Prostate gland (tissue), 2 donors: ENCODE measurements around the gene GRID1. TPM values are rescaled to one million over a fixed set of nuclear protein-coding genes. Genes with fewer than 3 reads are reported as not detected.

Source experiments
- DNase-seq: peaks from one replicate; pipeline ENCODE4 v3.0.0-alpha.2; 2019; ENCODE audit warnings: low spot score
- H3K27ac ChIP-seq, 2 donors: fragments of 200-600 bp; sonication (generic); 2 replicates each; pipeline ENCODE4 v1.5.1; 2017 to 2019
- H3K27me3 ChIP-seq: fragments of 200-600 bp; sonication (generic); replicated peaks from 2 replicates; pipeline ENCODE4 v1.5.1; 2019; ENCODE audit not compliant: insufficient read depth
- H3K36me3 ChIP-seq, 2 donors: fragments of 200-600 bp; sonication (generic); 1 replicate in 1 of 2; 2 replicates in 1 of 2; pipeline versions ENCODE4 v1.5.1 to v1.8.1; 2017 to 2019
- H3K4me1 ChIP-seq: fragments of 200-600 bp; sonication (generic); replicated peaks from 2 replicates; pipeline ENCODE4 v1.5.1; 2019
- H3K4me3 ChIP-seq, 2 donors: fragments of 200-600 bp; sonication (generic); 2 replicates each; pipeline ENCODE4 v1.5.1; 2017 to 2019
- H3K9me3 ChIP-seq: fragments of 200-600 bp; sonication (generic); 2 replicates; pipeline ENCODE4 v1.5.1; 2017
- POLR2A ChIP-seq: fragments of 450-650 bp; IDR thresholded peaks from one replicate; pipeline ENCODE4 v1.6.1; 2016; ENCODE audit warnings: antibody characterized with exemption, mild to moderate bottlenecking
- POLR2AphosphoS5 ChIP-seq: sonication (generic); formaldehyde crosslinking; IDR thresholded peaks from one replicate; pipeline ENCODE4 v1.6.1; 2017; ENCODE audit warnings: antibody characterized with exemption
- whole genome bisulfite sequencing: methylation state at CpG from one replicate; pipeline ENCODE4 v1.1.5; 2018; 5-methylcytosine and 5-hydroxymethylcytosine counted together
- intact Hi-C: fragments of 100-400 bp; cut with DNase I; formaldehyde crosslinking; loops from one replicate; pipeline ENCODE4 v1.14.2; 2022
- total RNA-seq, 2 donors: library from RNA; depleted of rRNA; stranded (reverse); fragments of >200 nt; gene quantifications; one replicate each; pipeline ENCODE4 v1.1.0, GENCODE V29; 2016
- TF ChIP-seq, protein P1 (sequence below), 4 experiments: fragments of 200-600 bp in 2 of 4; fragments of 450-650 bp in 2 of 4; sonication (generic) in 2 of 4; IDR thresholded peaks; 1 replicate in 3 of 4; 2 replicates in 1 of 4; pipeline ENCODE4 v1.5.1; 2016 to 2019; ENCODE audit warnings: antibody characterized with exemption in 4 of 4, mild to moderate bottlenecking in 2 of 4, moderate library complexity in 2 of 4

Gene GRID1
- total RNA-seq, 2 donors from 2014 or later = 1.0 to 10.0 TPM

DNA sequence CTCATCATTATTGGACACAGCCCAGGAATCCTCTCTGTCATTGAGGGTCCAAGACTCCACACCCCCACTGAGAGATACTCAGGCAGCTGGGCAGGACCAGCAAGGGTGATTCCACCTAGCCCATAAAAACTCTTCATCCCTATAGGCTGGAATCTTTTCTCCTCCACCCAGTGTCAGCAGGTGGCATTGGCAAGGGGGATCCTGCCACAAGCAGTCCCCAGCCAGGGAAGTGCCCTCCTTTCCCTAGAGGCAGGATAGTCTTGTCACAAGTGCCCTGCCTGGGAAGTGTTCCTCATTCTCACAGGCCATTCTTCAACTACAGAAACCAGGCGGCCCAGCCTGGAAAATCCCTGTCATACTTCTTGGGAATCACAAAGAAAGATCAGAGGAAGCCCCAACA, 533.6 kb downstream of the GRID1 start:
- Histone ChIP-seq H3K9me3 (no peaks in the 10 kb centered on the region), H3K4me1 (no peaks in the 10 kb centered on the region), H3K27me3 (no peaks in the 10 kb centered on the region), H3K4me3 (no peak overlapping the region), H3K27ac (no peak overlapping the region), H3K36me3 (no peaks in the 10 kb centered on the region)
- DNase-seq = no peak
- intact Hi-C loops = no loop called here
- TF ChIP-seq, protein P1, sequence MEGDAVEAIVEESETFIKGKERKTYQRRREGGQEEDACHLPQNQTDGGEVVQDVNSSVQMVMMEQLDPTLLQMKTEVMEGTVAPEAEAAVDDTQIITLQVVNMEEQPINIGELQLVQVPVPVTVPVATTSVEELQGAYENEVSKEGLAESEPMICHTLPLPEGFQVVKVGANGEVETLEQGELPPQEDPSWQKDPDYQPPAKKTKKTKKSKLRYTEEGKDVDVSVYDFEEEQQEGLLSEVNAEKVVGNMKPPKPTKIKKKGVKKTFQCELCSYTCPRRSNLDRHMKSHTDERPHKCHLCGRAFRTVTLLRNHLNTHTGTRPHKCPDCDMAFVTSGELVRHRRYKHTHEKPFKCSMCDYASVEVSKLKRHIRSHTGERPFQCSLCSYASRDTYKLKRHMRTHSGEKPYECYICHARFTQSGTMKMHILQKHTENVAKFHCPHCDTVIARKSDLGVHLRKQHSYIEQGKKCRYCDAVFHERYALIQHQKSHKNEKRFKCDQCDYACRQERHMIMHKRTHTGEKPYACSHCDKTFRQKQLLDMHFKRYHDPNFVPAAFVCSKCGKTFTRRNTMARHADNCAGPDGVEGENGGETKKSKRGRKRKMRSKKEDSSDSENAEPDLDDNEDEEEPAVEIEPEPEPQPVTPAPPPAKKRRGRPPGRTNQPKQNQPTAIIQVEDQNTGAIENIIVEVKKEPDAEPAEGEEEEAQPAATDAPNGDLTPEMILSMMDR (IDR thresholded peaks at IDR 0.05) = no peak
- no peak for TF ChIP-seq POLR2AphosphoS5
- no peak for TF ChIP-seq POLR2A
- WGBS = 75% methylated on average over 1 of the region's 1 CpG

DNA sequence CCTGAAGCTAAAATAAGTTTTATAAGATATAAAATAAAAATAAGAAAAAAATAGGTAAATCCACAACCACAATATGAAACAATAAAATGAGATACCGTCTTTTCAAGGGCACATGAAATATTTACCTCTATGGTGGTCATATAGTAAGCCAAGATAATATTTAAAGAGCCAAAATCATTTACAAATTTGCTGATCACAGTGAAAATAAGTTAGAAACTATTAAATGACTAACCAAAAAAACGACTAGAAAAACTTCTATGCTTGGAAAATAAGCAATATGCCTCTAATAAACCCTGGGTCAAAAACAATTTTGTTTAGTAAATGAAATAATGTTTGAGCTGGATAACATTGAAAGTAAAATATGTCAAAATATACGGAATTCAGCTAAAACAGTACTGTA, 535.2 kb downstream of the GRID1 start:
- Histone ChIP-seq H3K27me3 (no peaks in the 10 kb centered on the region), H3K27ac (no peak overlapping the region), H3K4me1 (no peaks in the 10 kb centered on the region), H3K4me3 (no peak overlapping the region), H3K36me3 (no peaks in the 10 kb centered on the region), H3K9me3 (no peaks in the 10 kb centered on the region)
- 73% methylated on average over 3 of the region's 3 CpGs for WGBS
- TF ChIP-seq, protein P1 (IDR thresholded peaks at IDR 0.05) = no peak
- intact Hi-C loops = no loop called here
- no peak for DNase-seq

DNA sequence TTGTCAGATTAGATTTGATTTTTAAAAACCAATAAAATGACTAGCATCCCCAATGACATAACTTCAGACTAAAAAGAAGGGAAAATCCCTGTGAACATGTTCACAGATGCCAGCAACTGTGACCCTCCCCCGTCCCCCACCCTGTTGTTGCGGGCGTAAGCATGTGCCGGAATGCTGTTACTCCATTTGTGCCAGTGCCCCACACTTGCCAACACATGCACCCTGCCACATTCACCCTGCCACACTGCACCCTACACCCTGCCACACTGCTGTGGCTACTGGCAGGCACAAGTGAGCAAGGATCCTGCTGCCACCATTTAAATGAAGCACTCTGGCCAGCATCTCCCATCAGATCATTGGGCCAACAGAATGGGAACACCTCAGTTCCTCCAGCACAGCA, 540.2 kb downstream of the GRID1 start:
- Histone ChIP-seq H3K36me3 (no peaks in the 10 kb centered on the region), H3K4me3 (no peak overlapping the region), H3K27me3 (no peaks in the 10 kb centered on the region), H3K27ac (no peak overlapping the region), H3K9me3 (no peaks in the 10 kb centered on the region), H3K4me1 (no peaks in the 10 kb centered on the region)
- WGBS = 96% methylated on average over 4 of the region's 4 CpGs
- no peak for DNase-seq
- intact Hi-C loops = no loop called here
- TF ChIP-seq POLR2AphosphoS5 (no peak), POLR2A (no peak)
- TF ChIP-seq, protein P1 (IDR thresholded peaks at IDR 0.05) = no peak

DNA sequence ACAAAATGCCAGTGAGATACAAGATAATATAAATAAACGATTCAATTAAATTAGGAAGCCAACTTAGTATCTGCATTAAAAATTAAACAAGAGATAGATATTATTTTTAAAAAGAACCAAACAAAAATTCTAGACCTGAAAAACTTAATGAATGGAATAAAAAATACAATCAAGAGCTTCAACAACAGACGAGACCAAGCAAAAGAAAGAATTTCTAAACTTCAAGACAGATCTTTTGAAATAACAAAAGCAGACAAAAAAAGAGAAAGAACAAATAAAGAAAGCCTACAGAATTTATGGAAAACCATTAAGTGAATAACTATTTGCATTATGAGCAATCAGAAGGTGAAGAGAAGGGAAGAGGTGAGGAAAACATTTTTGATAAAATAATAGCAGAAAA, 555.2 kb downstream of the GRID1 start:
- 89% methylated on average over 2 of the region's 2 CpGs for WGBS
- TF ChIP-seq POLR2AphosphoS5 = no peak
- TF ChIP-seq POLR2A = no peak
- TF ChIP-seq, protein P1 (IDR thresholded peaks at IDR 0.05) = no peak
- Histone ChIP-seq H3K36me3 (no peaks in the 10 kb centered on the region), H3K9me3 (no peaks in the 10 kb centered on the region), H3K4me1 (no peaks in the 10 kb centered on the region), H3K4me3 (no peak overlapping the region), H3K27ac (no peak overlapping the region), H3K27me3 (no peaks in the 10 kb centered on the region)
- intact Hi-C loops = no loop called here
- no peak for DNase-seq

DNA sequence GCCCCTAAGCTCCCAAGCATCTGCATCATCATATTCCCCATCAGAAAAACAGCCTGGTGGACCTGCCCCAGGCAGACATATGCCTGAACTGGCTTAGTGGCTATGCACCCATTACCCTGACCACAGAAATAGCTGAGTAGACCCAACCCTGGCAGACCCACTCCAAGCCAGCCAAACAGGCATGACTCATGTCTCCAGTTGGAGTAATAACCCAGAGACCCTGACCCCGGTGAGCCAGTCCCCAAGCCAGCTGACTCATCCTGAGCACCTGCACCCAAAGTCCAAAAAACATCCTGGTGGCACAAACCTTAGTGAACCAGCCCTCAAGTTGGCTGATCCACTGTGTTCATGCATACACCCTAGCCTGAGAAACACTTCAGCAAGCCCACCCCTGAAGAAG, 555.9 kb downstream of the GRID1 start:
- Histone ChIP-seq H3K4me1 (no peaks in the 10 kb centered on the region), H3K27ac (no peak overlapping the region), H3K4me3 (no peak overlapping the region), H3K27me3 (no peaks in the 10 kb centered on the region), H3K9me3 (no peaks in the 10 kb centered on the region), H3K36me3 (no peaks in the 10 kb centered on the region)
- TF ChIP-seq POLR2AphosphoS5 = no peak
- no peak for TF ChIP-seq POLR2A
- TF ChIP-seq, protein P1 (IDR thresholded peaks at IDR 0.05) = no peak
- DNase-seq = no peak
- WGBS = 86% methylated on average over 1 of the region's 1 CpG
- intact Hi-C loops = no loop called here
